IPS-NIHi11 (cell line): ENCODE data around the gene CEP152.

ENCODE experiments used
- DNase-seq: peaks from one replicate; pipeline ENCODE4 v3.0.0; 2012; ENCODE audit warnings: mixed read lengths, low spot score

The CEP152 gene

DNA sequence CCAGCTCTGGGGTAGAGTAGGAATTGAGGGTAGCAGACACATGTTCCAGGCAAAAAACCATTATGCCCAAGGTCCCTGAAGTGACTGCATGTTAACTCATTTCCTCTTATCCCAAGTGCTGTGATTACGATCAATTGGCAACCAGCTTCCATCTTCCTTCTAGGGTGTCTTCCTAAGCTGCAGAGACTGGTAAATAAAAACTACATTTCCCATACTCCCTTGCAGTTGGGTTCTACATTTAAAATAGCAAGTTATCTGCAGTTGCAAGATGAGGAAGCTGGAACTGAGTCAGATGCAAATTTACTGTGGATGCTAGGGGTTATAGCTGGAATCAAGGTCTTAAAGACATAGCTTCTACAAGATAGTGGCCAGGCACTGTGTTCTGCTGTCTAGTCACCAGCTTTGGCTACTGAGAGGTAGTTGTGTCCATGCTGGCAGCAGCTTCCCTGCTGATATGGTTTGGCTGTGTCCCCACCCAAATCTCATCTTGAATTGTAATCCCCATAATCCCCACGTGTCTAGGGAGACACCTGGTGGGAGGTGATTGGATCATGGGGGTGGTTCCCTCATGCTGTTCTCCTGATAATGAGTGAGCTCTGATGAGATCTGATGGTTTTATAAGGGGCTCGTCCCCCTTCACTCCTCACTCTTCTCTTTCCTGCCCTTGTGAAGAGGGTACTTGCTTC, 114.1 kb downstream of the CEP152 start:
- DNase-seq, result no peak

DNA sequence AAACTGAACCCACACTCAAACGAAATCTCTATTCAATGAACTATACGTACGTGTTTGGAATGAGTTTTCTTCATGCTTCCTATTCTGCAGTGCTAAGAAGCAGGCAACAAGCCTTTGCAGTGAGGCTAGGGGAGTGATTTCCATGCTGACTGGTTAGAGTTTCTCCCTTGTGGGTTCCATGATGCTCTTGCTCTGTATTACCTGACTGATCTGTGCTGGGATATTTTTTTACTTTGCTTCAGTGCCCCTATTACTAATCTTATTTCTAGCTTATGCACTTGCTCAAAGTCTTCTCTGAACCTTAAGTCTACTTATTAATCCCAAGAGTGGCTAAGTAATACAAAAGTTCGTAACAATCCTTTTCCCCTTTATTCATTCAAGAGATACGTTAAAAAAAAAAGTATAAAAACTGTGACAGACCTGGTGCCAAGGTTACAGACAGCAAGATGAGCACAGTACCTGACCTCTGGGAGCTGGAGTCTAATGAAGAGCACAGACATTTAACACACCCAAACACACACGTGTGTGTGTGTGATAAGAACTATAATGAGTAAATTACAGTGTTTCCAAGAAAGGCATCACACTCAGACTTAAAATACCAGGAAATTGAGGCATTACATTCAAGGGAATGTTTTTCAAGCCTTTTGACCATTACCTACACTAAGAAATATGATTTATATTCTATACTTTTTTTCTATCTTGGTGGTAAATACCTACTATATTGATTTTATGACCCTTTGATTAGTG, 114.9 kb downstream of the CEP152 start:
- DNase-seq, result no peak

DNA sequence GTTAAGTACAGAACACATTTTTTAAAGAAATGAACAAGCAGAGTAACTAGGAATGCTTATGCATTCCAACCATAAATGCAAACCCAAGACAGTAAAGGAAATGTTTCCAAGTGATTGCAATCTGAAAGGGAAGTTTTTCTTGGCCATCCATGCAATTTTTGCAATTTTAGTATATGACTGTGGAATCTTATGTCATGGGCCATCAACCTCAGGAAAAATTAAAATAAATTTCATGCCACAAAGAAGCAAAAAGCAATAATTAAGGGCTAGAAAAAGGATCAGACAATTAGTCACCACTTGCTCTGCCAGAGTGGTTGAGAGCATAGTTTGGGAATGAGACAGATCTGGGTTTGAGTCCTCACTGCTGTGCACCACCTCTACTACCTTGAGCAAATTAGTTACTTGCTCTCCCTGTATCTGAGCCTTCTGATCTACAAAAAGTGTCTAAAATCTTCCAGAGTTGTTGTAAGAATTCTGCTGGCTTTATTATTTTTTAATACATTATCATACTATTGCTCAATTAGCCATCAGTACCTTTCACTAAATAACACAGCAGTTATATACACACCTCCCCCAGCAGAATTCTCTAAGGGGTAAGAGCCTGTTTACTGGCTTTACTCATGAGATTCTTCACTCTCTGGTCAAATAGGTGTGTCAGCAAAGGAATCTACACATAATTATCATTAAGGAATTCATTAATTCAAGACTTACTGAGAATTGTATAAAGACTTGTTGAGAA, 115.6 kb downstream of the CEP152 start:
- DNase-seq, result no peak

DNA sequence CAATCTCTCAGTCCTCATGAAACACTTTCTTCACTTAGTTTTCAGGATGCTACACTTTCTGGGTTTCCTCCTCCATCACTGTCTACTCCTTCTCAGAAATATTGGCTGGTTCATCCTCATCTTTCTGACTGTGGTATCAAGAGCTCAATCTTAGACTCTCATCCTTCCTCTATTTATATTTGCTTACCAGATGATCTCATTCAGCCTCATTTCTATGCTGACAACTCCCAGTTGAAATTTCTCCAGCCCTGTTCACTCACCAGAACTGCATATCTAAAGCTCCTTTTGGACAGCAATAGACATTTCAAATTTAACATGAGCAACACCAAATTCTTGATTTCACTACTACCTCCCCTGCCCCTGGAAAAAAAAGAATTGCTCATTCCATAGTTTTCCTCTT, 117.4 kb downstream of the CEP152 start:
- DNase-seq, result no peak

DNA sequence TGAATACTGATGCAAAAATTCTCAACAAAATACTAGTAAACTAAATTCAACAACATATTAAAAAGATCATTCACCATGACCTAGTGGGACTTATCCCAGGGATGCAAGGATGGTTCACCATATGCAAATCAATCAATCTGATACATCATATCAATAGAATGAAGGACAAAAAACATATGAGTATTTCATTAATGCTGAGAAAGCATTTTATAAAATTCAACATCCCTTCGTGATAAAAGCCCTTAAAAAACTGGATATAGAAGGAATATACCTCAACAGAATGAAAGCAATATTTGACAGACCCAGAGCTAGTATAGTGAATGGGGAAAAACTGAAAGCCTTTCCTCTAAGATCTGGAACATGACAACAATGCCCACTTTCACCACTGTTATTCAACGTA, 122.4 kb downstream of the CEP152 start:
- no peak for DNase-seq
